HEK293 (cell line): ENCODE data around the gene STAB1.

Experiments
- CTCF ChIA-PET: fragments of 350-600 bp; formaldehyde crosslinking; extraction: SDS; loops from one replicate; lab custom pipeline; 2021; ENCODE audit warnings: antibody characterized with exemption; lab: Yijun Ruan, JAX
- POLR2A ChIA-PET: fragments of 300-600 bp; formaldehyde crosslinking; extraction: SDS; loops from one replicate; lab custom pipeline; 2020; ENCODE audit warnings: antibody characterized with exemption, inconsistent platforms; lab: Yijun Ruan, JAX
- H3K27ac ChIP-seq: fragments of 200-500 bp; sonication (Bioruptor generic); 2 replicates; pipeline ENCODE4 v1.5.1; 2014; ENCODE audit warnings: low read depth, low read length, control low read depth, inconsistent platforms; ENCODE audit errors: extremely low read depth
- H3K36me3 ChIP-seq, 2 experiments: fragments of 200-500 bp in 1 of 2; sonication (Bioruptor generic) in 1 of 2; 1 replicate in 1 of 2; 2 replicates in 1 of 2; pipeline ENCODE4 v1.5.1; 2014 to 2017; ENCODE audit warnings: inconsistent platforms in 2 of 2, low read length in 2 of 2; ENCODE audit not compliant: control insufficient read depth in 2 of 2, insufficient read depth in 1 of 2
- H3K4me1 ChIP-seq: fragments of 200-500 bp; sonication (Bioruptor generic); 2 replicates; pipeline ENCODE4 v1.5.1; 2014; ENCODE audit warnings: mild to moderate bottlenecking, low read length, inconsistent platforms; ENCODE audit not compliant: control insufficient read depth, insufficient read depth
- H3K4me3 ChIP-seq: 2 replicates; pipeline ENCODE4 v1.5.1; 2011; ENCODE audit warnings: low read depth, mild to moderate bottlenecking, control low read depth, low read length, moderate library complexity
- H3K9me3 ChIP-seq: fragments of 200-500 bp; sonication (Bioruptor generic); 2 replicates; pipeline ENCODE4 v1.5.1; 2014; ENCODE audit warnings: low read depth, low read length, inconsistent platforms; ENCODE audit not compliant: control insufficient read depth, insufficient read depth
- BCL11B ChIP-seq: fragments of 450-650 bp; formaldehyde crosslinking; IDR thresholded peaks from 2 replicates; pipeline ENCODE4 v1.5.1; 2016; ENCODE audit warnings: low read depth, missing biosample characterization, missing genetic modification characterization
- ZBTB1 ChIP-seq: fragments of 450-650 bp; formaldehyde crosslinking; IDR thresholded peaks from 2 replicates; pipeline ENCODE4 v1.5.1; 2016; ENCODE audit warnings: missing biosample characterization, missing genetic modification characterization
- ZBTB7A ChIP-seq: fragments of 450-650 bp; formaldehyde crosslinking; IDR thresholded peaks from 2 replicates; pipeline ENCODE4 v1.5.1; 2016; ENCODE audit warnings: low read depth, missing biosample characterization, missing genetic modification characterization
- ZFP41 ChIP-seq: fragments of 450-650 bp; formaldehyde crosslinking; IDR thresholded peaks from 2 replicates; pipeline ENCODE4 v1.5.1; 2016; ENCODE audit warnings: missing biosample characterization, missing genetic modification characterization, borderline replicate concordance
- ZNF2 ChIP-seq: fragments of 450-650 bp; formaldehyde crosslinking; IDR thresholded peaks from 2 replicates; pipeline ENCODE4 v1.5.1; 2016; ENCODE audit warnings: missing biosample characterization, missing genetic modification characterization
- ZNF292 ChIP-seq: fragments of 450-650 bp; formaldehyde crosslinking; IDR thresholded peaks from 2 replicates; pipeline ENCODE4 v1.5.1; 2016; ENCODE audit warnings: low read depth, missing biosample characterization, missing genetic modification characterization, borderline replicate concordance
- ZNF302 ChIP-seq: fragments of 450-650 bp; formaldehyde crosslinking; IDR thresholded peaks from 2 replicates; pipeline ENCODE4 v1.5.1; 2016; ENCODE audit warnings: missing biosample characterization, missing genetic modification characterization, low read depth
- ZNF391 ChIP-seq: fragments of 450-650 bp; formaldehyde crosslinking; IDR thresholded peaks from 2 replicates; pipeline ENCODE4 v1.5.1; 2016; ENCODE audit warnings: low read depth, missing biosample characterization, missing genetic modification characterization, borderline replicate concordance
- ZNF473 ChIP-seq: fragments of 450-650 bp; formaldehyde crosslinking; IDR thresholded peaks from 2 replicates; pipeline ENCODE4 v1.5.1; 2017; ENCODE audit warnings: missing biosample characterization, missing genetic modification characterization
- ZNF48 ChIP-seq: fragments of 450-650 bp; formaldehyde crosslinking; IDR thresholded peaks from 2 replicates; pipeline ENCODE4 v1.5.1; 2016; ENCODE audit warnings: missing biosample characterization, missing genetic modification characterization
- ZNF514 ChIP-seq: fragments of 450-650 bp; formaldehyde crosslinking; IDR thresholded peaks from 2 replicates; pipeline ENCODE4 v1.5.1; 2016; ENCODE audit warnings: missing biosample characterization, missing genetic modification characterization
- ZNF518A ChIP-seq: fragments of 450-650 bp; formaldehyde crosslinking; conservative IDR thresholded peaks from 2 replicates; pipeline ENCODE4 v1.5.1; 2016; ENCODE audit warnings: low read depth, missing biosample characterization, missing genetic modification characterization
- ZNF544 ChIP-seq: fragments of 450-650 bp; formaldehyde crosslinking; IDR thresholded peaks from 2 replicates; pipeline ENCODE4 v1.5.0; 2017; ENCODE audit warnings: missing biosample characterization, missing genetic modification characterization
- ZNF600 ChIP-seq: fragments of 450-650 bp; formaldehyde crosslinking; IDR thresholded peaks from 2 replicates; pipeline ENCODE4 v1.5.1; 2016; ENCODE audit warnings: missing biosample characterization, missing genetic modification characterization
- ZNF707 ChIP-seq: fragments of 450-650 bp; formaldehyde crosslinking; IDR thresholded peaks from 2 replicates; pipeline ENCODE4 v1.5.1; 2016; ENCODE audit warnings: missing biosample characterization, missing genetic modification characterization
- ZNF843 ChIP-seq: fragments of 450-650 bp; formaldehyde crosslinking; IDR thresholded peaks from 2 replicates; pipeline ENCODE4 v1.5.1; 2016; ENCODE audit warnings: missing biosample characterization, missing genetic modification characterization
- TF ChIP-seq, protein P1 (sequence below): fragments of 450-650 bp; formaldehyde crosslinking; IDR thresholded peaks from 2 replicates; pipeline ENCODE4 v1.5.1; 2016; ENCODE audit warnings: missing biosample characterization, missing genetic modification characterization

STAB1 gene

DNA sequence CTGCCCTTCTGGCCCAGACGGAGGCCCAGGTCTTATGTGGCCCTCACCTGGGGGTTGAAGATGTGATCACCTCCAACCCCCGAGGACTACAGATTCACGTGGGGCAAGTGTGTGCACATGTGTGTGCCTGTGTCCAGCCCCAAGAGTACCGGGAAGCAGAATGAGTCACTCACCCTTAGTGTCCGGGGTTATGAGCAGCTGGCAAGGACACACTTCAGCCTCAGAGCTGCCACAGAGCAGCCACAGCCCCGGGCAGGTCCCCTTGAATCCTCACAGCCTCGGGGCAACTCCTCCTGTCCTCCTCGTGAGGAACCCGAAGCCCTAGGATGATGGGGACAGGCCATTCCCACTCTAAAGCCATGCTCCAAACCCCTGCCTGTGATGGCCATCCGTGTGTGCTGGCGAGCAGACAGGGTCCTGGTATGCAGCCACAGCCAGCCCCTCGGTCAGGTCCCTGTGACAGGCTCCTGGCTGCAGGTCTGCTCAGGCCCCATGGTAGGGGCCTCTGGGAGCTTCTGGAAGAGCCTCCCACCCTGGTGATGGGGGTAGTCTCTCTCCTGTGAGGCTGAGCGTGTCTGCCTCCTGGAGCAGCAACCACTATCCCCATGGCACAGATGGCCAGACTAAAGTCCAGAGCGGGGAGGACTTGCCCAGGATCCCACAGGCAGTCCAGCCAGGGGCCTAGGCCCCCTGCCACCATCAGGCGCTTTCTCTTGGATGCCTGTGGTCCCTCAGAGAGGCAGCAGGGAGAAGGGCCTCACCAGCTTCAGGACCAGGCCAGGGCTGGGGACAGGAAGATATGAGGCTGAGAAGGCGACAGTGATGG is 852 bp downstream of the STAB1 start:
- TF ChIP-seq ZNF600 (tag by site-specific recombination) (peak; percentile 45; the same call in 1 of the 2 replicates), ZNF473 (no peak)
- ChIA-PET POLR2A (no interaction called here), CTCF (no interaction called here)
- Histone ChIP-seq H3K4me1 (no peaks in the 10 kb centered on the region), H3K36me3 (peaks cover 0 to 22% of the 10 kb centered on the region in 2 experiments; a peak in 1 of 3 replicates), H3K9me3 (no peaks in the 10 kb centered on the region), H3K27ac (no peak overlapping the region), H3K4me3 (no peak overlapping the region)

- Histone ChIP-seq H3K4me3 (no peak overlapping the region), H3K36me3 (no peaks in the 10 kb centered on the region), H3K9me3 (no peaks in the 10 kb centered on the region), H3K4me1 (no peaks in the 10 kb centered on the region), H3K27ac (no peak overlapping the region)
- POLR2A ChIA-PET, result no interaction called here
- TF ChIP-seq ZNF292 (tag by site-specific recombination), result no peak
- TF ChIP-seq ZNF48 (tag by site-specific recombination), result no peak
- no peak for TF ChIP-seq BCL11B (tag by site-specific recombination)
- TF ChIP-seq, protein P1, sequence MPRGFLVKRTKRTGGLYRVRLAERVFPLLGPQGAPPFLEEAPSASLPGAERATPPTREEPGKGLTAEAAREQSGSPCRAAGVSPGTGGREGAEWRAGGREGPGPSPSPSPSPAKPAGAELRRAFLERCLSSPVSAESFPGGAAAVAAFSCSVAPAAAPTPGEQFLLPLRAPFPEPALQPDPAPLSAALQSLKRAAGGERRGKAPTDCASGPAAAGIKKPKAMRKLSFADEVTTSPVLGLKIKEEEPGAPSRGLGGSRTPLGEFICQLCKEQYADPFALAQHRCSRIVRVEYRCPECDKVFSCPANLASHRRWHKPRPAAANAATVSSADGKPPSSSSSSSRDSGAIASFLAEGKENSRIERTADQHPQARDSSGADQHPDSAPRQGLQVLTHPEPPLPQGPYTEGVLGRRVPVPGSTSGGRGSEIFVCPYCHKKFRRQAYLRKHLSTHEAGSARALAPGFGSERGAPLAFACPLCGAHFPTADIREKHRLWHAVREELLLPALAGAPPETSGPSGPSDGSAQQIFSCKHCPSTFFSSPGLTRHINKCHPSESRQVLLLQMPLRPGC, result no peak
- no peak for TF ChIP-seq ZNF544 (tag by site-specific recombination)
- TF ChIP-seq ZNF391 (tag by site-specific recombination), result no peak
- TF ChIP-seq ZNF518A (tag by site-specific recombination), result no peak
- TF ChIP-seq ZNF707, result no peak
- TF ChIP-seq ZNF302 (tag by site-specific recombination), result no peak
- TF ChIP-seq ZBTB7A (tag by site-specific recombination), result no peak
- no peak for TF ChIP-seq ZBTB1 (tag by site-specific recombination)
- no peak for TF ChIP-seq ZNF514 (tag by site-specific recombination)
- no peak for TF ChIP-seq ZFP41 (tag by site-specific recombination)
- no peak for TF ChIP-seq ZNF843
- TF ChIP-seq ZNF2, result no peak
- CTCF ChIA-PET, result interaction anchor here (0.6 to 1.0 kb wide), 3 partner anchors 22 to 159 kb away, joined by 3 to 4 read pairs (median 3); no protein-coding TSS in a partner anchor
These were observed 3.3 kb downstream of the STAB1 start for GRCh38 chr3:52498137-52499054.
